Hepatocyte (in vitro differentiated cells): ENCODE results near the gene GRM8.

Experiments
- CTCF ChIP-seq: fragments of 200-600 bp; sonication (generic); IDR thresholded peaks from 2 replicates; pipeline ENCODE4 v1.5.1; 2016; ENCODE audit warnings: antibody characterized with exemption, mild to moderate bottlenecking; ENCODE audit not compliant: poor library complexity
- EZH2 ChIP-seq: fragments of 200-600 bp; sonication (generic); IDR thresholded peaks from 2 replicates; pipeline ENCODE4 v1.6.1; 2016; ENCODE audit warnings: antibody characterized with exemption, mild to moderate bottlenecking, borderline replicate concordance
- EZH2phosphoT487 ChIP-seq: fragments of 200-600 bp; sonication (generic); IDR thresholded peaks from one replicate; pipeline ENCODE4 v1.6.1; 2018; ENCODE audit warnings: antibody characterized with exemption, mild to moderate bottlenecking, low read depth, moderate library complexity; ENCODE audit not compliant: unreplicated experiment, severe bottlenecking

GRCh38 chr7:127114742-127115265, 137.9 kb downstream of the GRM8 start:
- TF ChIP-seq CTCF (no peak), EZH2 (no peak), EZH2phosphoT487 (no peak)
